Esophagus squamous epithelium (tissue), 4 donors: Measurements from ENCODE around the gene DTNB.

Source experiments
- POLR2A ChIP-seq, 4 donors: fragments of 450-650 bp; IDR thresholded peaks; one replicate each; pipeline ENCODE4 v1.6.1; 2017; ENCODE audit warnings: antibody characterized with exemption in 4 of 4, mild to moderate bottlenecking in 4 of 4, moderate library complexity in 3 of 4
- TF ChIP-seq, protein P1 (sequence below), 6 experiments: fragments of 450-650 bp in 4 of 6; fragments of 200-600 bp in 2 of 6; sonication (generic) in 2 of 6; IDR thresholded peaks; one replicate each; pipeline ENCODE4 v1.5.1; 2016 to 2019; ENCODE audit warnings: antibody characterized with exemption in 6 of 6, mild to moderate bottlenecking in 4 of 6, moderate library complexity in 4 of 6

DNA sequence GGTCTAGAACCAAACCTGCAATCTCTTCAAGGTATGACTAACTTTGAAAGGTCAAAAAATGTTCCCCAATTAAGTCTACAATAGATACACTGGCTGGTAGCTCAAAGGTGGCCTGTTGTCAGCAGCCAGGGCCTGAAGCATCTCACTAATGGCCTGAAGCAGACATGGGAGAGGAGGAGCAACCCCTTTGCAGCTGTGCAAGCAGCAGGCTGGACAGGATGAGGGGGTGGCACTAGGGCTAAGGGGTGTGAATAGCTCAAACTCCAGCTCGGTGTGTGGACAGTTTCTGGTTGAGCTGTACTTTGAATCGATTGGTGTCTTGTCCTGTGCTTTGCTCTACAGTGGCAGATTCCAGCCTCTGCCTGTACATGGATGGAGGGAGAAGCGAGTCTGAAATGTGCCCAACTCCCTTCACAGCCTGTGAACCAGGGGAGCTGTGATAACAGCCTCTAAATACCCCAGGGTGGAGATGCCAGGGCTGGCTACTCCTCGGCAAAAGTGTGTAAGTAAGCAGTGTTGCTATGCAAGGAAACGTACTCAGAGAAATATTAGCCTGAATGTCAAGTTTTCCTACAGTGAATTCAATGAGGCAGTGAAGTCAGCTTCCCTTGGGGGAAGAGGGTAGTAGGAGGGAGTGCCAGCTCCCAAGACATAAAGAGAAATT, 34.7 kb upstream of the DTNB start:
- TF ChIP-seq, protein P1, sequence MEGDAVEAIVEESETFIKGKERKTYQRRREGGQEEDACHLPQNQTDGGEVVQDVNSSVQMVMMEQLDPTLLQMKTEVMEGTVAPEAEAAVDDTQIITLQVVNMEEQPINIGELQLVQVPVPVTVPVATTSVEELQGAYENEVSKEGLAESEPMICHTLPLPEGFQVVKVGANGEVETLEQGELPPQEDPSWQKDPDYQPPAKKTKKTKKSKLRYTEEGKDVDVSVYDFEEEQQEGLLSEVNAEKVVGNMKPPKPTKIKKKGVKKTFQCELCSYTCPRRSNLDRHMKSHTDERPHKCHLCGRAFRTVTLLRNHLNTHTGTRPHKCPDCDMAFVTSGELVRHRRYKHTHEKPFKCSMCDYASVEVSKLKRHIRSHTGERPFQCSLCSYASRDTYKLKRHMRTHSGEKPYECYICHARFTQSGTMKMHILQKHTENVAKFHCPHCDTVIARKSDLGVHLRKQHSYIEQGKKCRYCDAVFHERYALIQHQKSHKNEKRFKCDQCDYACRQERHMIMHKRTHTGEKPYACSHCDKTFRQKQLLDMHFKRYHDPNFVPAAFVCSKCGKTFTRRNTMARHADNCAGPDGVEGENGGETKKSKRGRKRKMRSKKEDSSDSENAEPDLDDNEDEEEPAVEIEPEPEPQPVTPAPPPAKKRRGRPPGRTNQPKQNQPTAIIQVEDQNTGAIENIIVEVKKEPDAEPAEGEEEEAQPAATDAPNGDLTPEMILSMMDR (IDR thresholded peaks at IDR 0.05) = no peak
- TF ChIP-seq POLR2A (IDR thresholded peaks at IDR 0.05) = no peak
